Keratinocyte (primary cell): ENCODE measurements around the gene CHST13. TPM values are rescaled to one million over a fixed set of nuclear protein-coding genes. Genes with fewer than 3 reads are reported as not detected.

Source experiments
- DNase-seq: peaks from one replicate; pipeline ENCODE4 v3.0.0-alpha.2; 2011; ENCODE audit warnings: low read depth, missing footprints, low spot score
- FAIRE-seq: peaks from 2 replicates; lab custom pipeline; 2011; peaks lifted over from hg19 to GRCh38; lab: Jason Lieb, UNC
- H2AFZ ChIP-seq: 2 replicates; pipeline ENCODE4 v1.6.0; 2012; ENCODE audit warnings: low read length, control low read depth, inconsistent platforms; ENCODE audit not compliant: control insufficient read depth
- H3K27ac ChIP-seq: 2 replicates; pipeline ENCODE4 v1.5.1; 2011; ENCODE audit warnings: low read length; ENCODE audit not compliant: control insufficient read depth, insufficient read depth
- H3K27me3 ChIP-seq: 3 replicates; pipeline ENCODE4 v1.6.0; 2011; ENCODE audit warnings: low read length; ENCODE audit not compliant: control insufficient read depth, insufficient read depth; ENCODE audit errors: extremely low read depth
- H3K36me3 ChIP-seq, 2 experiments: 2 replicates in 1 of 2; 3 replicates in 1 of 2; pipeline ENCODE4 v1.5.1; 2011; ENCODE audit warnings: low read length in 2 of 2, mild to moderate bottlenecking in 1 of 2; ENCODE audit not compliant: control insufficient read depth in 2 of 2, insufficient read depth in 2 of 2; ENCODE audit errors: extremely low read depth in 1 of 2
- H3K4me1 ChIP-seq: 3 replicates; pipeline ENCODE4 v1.5.1; 2011; ENCODE audit warnings: low read length; ENCODE audit not compliant: control insufficient read depth, insufficient read depth; ENCODE audit errors: extremely low read depth
- H3K4me2 ChIP-seq: 3 replicates; pipeline ENCODE4 v1.6.0; 2011; ENCODE audit warnings: low read depth, low read length; ENCODE audit not compliant: control insufficient read depth, insufficient read depth; ENCODE audit errors: extremely low read depth
- H3K4me3 ChIP-seq, 3 experiments: fragments of 200-600 bp in 1 of 3; sonication (generic) in 1 of 3; 2 replicates in 2 of 3; 3 replicates in 1 of 3; pipeline ENCODE4 v1.5.1; 2011 to 2016; ENCODE audit warnings: low read length in 3 of 3, mild to moderate bottlenecking in 3 of 3, control low read depth in 2 of 3, inconsistent platforms in 1 of 3, low read depth in 1 of 3, mixed read lengths in 1 of 3, mixed run types in 1 of 3, moderate library complexity in 1 of 3; ENCODE audit not compliant: control insufficient read depth in 2 of 3, insufficient read depth in 2 of 3; ENCODE audit errors: extremely low read depth in 1 of 3
- H3K79me2 ChIP-seq: 2 replicates; pipeline ENCODE4 v1.6.0; 2012; ENCODE audit warnings: low read length; ENCODE audit not compliant: control insufficient read depth, insufficient read depth
- H3K9ac ChIP-seq: 3 replicates; pipeline ENCODE4 v1.6.0; 2011; ENCODE audit warnings: low read length; ENCODE audit not compliant: control insufficient read depth, insufficient read depth; ENCODE audit errors: extremely low read depth
- H3K9me1 ChIP-seq: 3 replicates; pipeline ENCODE4 v1.6.0; 2011; ENCODE audit warnings: low read length; ENCODE audit not compliant: control insufficient read depth, insufficient read depth; ENCODE audit errors: extremely low read depth
- H3K9me3 ChIP-seq: 2 replicates; pipeline ENCODE4 v1.5.1; 2012; ENCODE audit warnings: low read depth, low read length; ENCODE audit not compliant: control insufficient read depth
- H4K20me1 ChIP-seq: 3 replicates; pipeline ENCODE4 v1.6.0; 2011; ENCODE audit warnings: low read length; ENCODE audit not compliant: control insufficient read depth, insufficient read depth; ENCODE audit errors: extremely low read depth
- EZH2 ChIP-seq: IDR thresholded peaks from one replicate; pipeline ENCODE4 v1.6.1; 2012; ENCODE audit warnings: inconsistent platforms, mild to moderate bottlenecking, low read length, moderate library complexity
- dilution Hi-C: fragments of 300-500 bp; cut with MboI; formaldehyde crosslinking; loops from one replicate; pipeline ENCODE4 v1.7.0; 2020; ENCODE audit warnings: low sequenced_read_pairs; ENCODE audit not compliant: extremely low pct_ligation_motif_present
- polyA plus RNA-seq, 5 experiments: library from polyadenylated mRNA; depleted of rRNA in 3 of 5; stranded (reverse) in 3 of 5; stranded (forward) in 1 of 5; unstranded in 1 of 5; fragments of >200 nt; gene quantifications; 1 replicate in 1 of 5; 2 replicates in 3 of 5; 3 replicates in 1 of 5; pipeline versions ENCODE4 v1.2.1 to v1.2.3, GENCODE V29; 2011 to 2012; ENCODE audit warnings: missing spikeins in 2 of 5, low read depth in 1 of 5, low replicate concordance in 1 of 5
- TF ChIP-seq, protein P1 (sequence below), 3 experiments: IDR thresholded peaks in 1 of 3; conservative IDR thresholded peaks in 1 of 3; optimal IDR thresholded peaks in 1 of 3; 2 replicates in 2 of 3; 3 replicates in 1 of 3; pipeline versions ENCODE3 to v1.5.1; 2011; ENCODE audit warnings: low read length in 3 of 3, mild to moderate bottlenecking in 3 of 3, moderate library complexity in 2 of 3, control low read depth in 1 of 3, inconsistent platforms in 1 of 3; ENCODE audit not compliant: insufficient read depth in 2 of 3; ENCODE audit errors: extremely low read depth in 1 of 3

CHST13 gene
- polyA plus RNA-seq, 1 donor (not counting 4 experiments of a cell fraction or from before 2014, with no cell fraction given), result not detected

DNA sequence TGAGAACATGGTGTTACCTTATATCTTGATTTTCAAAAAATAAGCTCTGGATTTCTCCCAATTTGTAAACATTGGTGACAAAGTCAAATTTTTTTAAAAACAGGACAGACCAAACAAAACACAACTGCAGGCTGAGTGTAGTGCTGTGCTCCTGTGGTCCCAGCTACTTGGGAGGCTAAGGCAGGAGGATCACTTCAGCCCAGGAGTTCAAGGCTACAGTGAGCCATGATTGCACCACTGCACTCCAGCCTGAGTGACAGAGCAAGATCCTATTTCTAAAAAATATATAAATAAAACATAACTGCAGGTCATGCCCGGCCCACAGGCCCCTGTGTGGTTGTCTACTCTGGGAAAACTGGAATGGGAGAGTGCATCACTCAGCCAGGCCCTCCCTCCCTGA is 44.3 kb upstream of the CHST13 start:
- no peak overlapping the region for H2AFZ ChIP-seq
- H3K36me3 ChIP-seq, result no peaks in the 10 kb centered on the region
- H3K9ac ChIP-seq, result no peak overlapping the region
- H3K27ac ChIP-seq, result no peak overlapping the region
- no peak overlapping the region for H3K4me3 ChIP-seq
- no peaks in the 10 kb centered on the region for H3K9me1 ChIP-seq
- H3K4me1 ChIP-seq, result peaks cover 4% of the 10 kb centered on the region
- no peak for DNase-seq
- H4K20me1 ChIP-seq, result no peaks in the 10 kb centered on the region
- TF ChIP-seq EZH2, result no peak
- TF ChIP-seq, protein P1, sequence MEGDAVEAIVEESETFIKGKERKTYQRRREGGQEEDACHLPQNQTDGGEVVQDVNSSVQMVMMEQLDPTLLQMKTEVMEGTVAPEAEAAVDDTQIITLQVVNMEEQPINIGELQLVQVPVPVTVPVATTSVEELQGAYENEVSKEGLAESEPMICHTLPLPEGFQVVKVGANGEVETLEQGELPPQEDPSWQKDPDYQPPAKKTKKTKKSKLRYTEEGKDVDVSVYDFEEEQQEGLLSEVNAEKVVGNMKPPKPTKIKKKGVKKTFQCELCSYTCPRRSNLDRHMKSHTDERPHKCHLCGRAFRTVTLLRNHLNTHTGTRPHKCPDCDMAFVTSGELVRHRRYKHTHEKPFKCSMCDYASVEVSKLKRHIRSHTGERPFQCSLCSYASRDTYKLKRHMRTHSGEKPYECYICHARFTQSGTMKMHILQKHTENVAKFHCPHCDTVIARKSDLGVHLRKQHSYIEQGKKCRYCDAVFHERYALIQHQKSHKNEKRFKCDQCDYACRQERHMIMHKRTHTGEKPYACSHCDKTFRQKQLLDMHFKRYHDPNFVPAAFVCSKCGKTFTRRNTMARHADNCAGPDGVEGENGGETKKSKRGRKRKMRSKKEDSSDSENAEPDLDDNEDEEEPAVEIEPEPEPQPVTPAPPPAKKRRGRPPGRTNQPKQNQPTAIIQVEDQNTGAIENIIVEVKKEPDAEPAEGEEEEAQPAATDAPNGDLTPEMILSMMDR (optimal IDR thresholded peaks at IDR 0.05 in 1 of 3, IDR thresholded peaks at IDR 0.05 in 1 of 3, conservative IDR thresholded peaks at IDR 0.05 in 1 of 3; ENCODE audit: extremely low read depth in 1 of 3, insufficient read depth in 2 of 3, low read length in 3 of 3), result no peak
- H3K9me3 ChIP-seq, result no peaks in the 10 kb centered on the region
- no peak overlapping the region for H3K4me2 ChIP-seq
- FAIRE-seq, result no peak
- no peaks in the 10 kb centered on the region for H3K27me3 ChIP-seq
- dilution Hi-C loops, result no loop called here
- peaks cover 5% of the 10 kb centered on the region for H3K79me2 ChIP-seq

DNA sequence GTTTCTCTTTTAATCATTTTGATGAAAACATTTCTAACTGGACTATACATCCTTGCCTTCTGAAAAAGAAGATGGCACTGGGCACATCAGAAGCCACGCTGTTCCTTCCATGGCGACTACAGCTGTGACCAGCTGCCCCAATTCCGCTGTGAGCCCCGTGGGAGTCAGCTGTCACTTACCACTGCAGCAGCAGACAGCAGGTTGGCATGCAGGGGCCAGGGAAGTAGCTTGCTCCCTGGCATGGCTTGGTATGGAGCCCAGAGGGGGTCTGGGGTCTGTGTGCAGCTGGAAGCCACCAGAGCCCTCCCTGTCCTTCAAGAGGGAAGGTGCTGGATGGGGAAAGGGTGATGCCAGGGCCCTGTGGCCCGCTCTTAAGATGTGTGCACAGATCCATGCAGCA is 43.7 kb upstream of the CHST13 start:
- no peaks in the 10 kb centered on the region for H3K9me3 ChIP-seq
- no peak overlapping the region for H2AFZ ChIP-seq
- H3K4me2 ChIP-seq, result no peak overlapping the region
- FAIRE-seq (no peak), DNase-seq (no peak)
- no peaks in the 10 kb centered on the region for H3K79me2 ChIP-seq
- H3K27me3 ChIP-seq, result no peaks in the 10 kb centered on the region
- no peaks in the 10 kb centered on the region for H4K20me1 ChIP-seq
- H3K9ac ChIP-seq, result no peak overlapping the region
- TF ChIP-seq, protein P1 (optimal IDR thresholded peaks at IDR 0.05 in 1 of 3, IDR thresholded peaks at IDR 0.05 in 1 of 3, conservative IDR thresholded peaks at IDR 0.05 in 1 of 3; ENCODE audit: extremely low read depth in 1 of 3, insufficient read depth in 2 of 3, low read length in 3 of 3), result no peak
- TF ChIP-seq EZH2, result no peak
- H3K9me1 ChIP-seq, result no peaks in the 10 kb centered on the region
- dilution Hi-C loops, result no loop called here
- H3K4me3 ChIP-seq, result no peak overlapping the region
- no peaks in the 10 kb centered on the region for H3K36me3 ChIP-seq
- peaks cover 4% of the 10 kb centered on the region for H3K4me1 ChIP-seq
- H3K27ac ChIP-seq, result no peak overlapping the region
